ENCODE results near the gene WFIKKN1.
"Not testable (repeated sequence)": the region's sequence is repeated elsewhere in the genome, so short reads cannot be mapped to it uniquely, and the experiment has no call there.

The WFIKKN1 gene

GRCh38 chr16:593807-594206 is 37.0 kb upstream of the WFIKKN1 start:
- no peaks in the 10 kb centered on the region for H3K27me3 ChIP-seq (replicated peaks in 2 of 5; ENCODE audit: control insufficient read depth in 4 of 5, insufficient read depth in 5 of 5, low read length in 4 of 5)
- H3K4me1 ChIP-seq (ENCODE audit: control extremely low read depth in 1 of 4, control insufficient read depth in 4 of 4, insufficient read depth in 4 of 4, low read length in 3 of 4): peaks cover 0 to 39% (median 29%) of the 10 kb centered on the region in 4 experiments
- 98% methylated on average over 13 of the region's 16 CpGs for WGBS (ENCODE audit: insufficient coverage)
- H3K9me3 ChIP-seq (ENCODE audit: control extremely low read depth in 1 of 5, control insufficient read depth in 4 of 5, insufficient read depth in 2 of 5, low read depth in 1 of 5, low read length in 4 of 5): no peaks in the 10 kb centered on the region
- ChIA-PET CTCF (interaction anchor here (0.8 to 2.1 kb wide), 5 partner anchors 10 to 20 kb away, joined by 3 to 5 read pairs (median 4); no protein-coding TSS in a partner anchor), POLR2A (no interaction called here)
- peaks cover 0 to 20% (median 14%) of the 10 kb centered on the region in 4 experiments for H3K36me3 ChIP-seq (ENCODE audit: control insufficient read depth in 4 of 4, insufficient read depth in 4 of 4, low read length in 3 of 4)
- no peak for DNase-seq
- no peak overlapping the region for H3K4me3 ChIP-seq (ENCODE audit: control insufficient read depth in 1 of 7, extremely low read depth in 1 of 7, insufficient read depth in 4 of 7, low read depth in 2 of 7, low read length in 6 of 7)
- no peak overlapping the region for H3K27ac ChIP-seq (ENCODE audit: insufficient read depth in 1 of 2, low read depth in 1 of 2, low read length in 2 of 2, poor library complexity in 1 of 2, severe bottlenecking in 2 of 2)

- H3K4me3 ChIP-seq (ENCODE audit: control insufficient read depth in 1 of 7, extremely low read depth in 1 of 7, insufficient read depth in 4 of 7, low read depth in 2 of 7, low read length in 6 of 7): no peak overlapping the region
- ChIA-PET CTCF (interaction anchor here (0.6 kb wide), 1 partner anchor 13 kb away, joined by 4 read pairs; no protein-coding TSS in a partner anchor), POLR2A (no interaction called here)
- H3K27ac ChIP-seq (ENCODE audit: insufficient read depth in 1 of 2, low read depth in 1 of 2, low read length in 2 of 2, poor library complexity in 1 of 2, severe bottlenecking in 2 of 2): no peak overlapping the region
- peaks cover 0 to 30% (median 17%) of the 10 kb centered on the region in 4 experiments for H3K36me3 ChIP-seq (ENCODE audit: control insufficient read depth in 4 of 4, insufficient read depth in 4 of 4, low read length in 3 of 4)
- WGBS (ENCODE audit: insufficient coverage): 98% methylated on average over 14 of the region's 18 CpGs
- no peak for DNase-seq
- no peaks in the 10 kb centered on the region for H3K27me3 ChIP-seq (replicated peaks in 2 of 5; ENCODE audit: control insufficient read depth in 4 of 5, insufficient read depth in 5 of 5, low read length in 4 of 5)
- H3K9me3 ChIP-seq (ENCODE audit: control extremely low read depth in 1 of 5, control insufficient read depth in 4 of 5, insufficient read depth in 2 of 5, low read depth in 1 of 5, low read length in 4 of 5): no peaks in the 10 kb centered on the region
- H3K4me1 ChIP-seq (ENCODE audit: control extremely low read depth in 1 of 4, control insufficient read depth in 4 of 4, insufficient read depth in 4 of 4, low read length in 3 of 4): peaks cover 0 to 39% (median 29%) of the 10 kb centered on the region in 4 experiments
These were observed 35.7 kb upstream of the WFIKKN1 start for GRCh38 chr16:595094-595528.

- ChIA-PET CTCF (interaction anchor here (0.6 to 1.0 kb wide), 4 partner anchors 20 to 64 kb away, joined by 3 to 4 read pairs (median 3); no protein-coding TSS in a partner anchor), POLR2A (no interaction called here)
- no peak overlapping the region for H3K4me3 ChIP-seq (ENCODE audit: control insufficient read depth in 1 of 7, extremely low read depth in 1 of 7, insufficient read depth in 4 of 7, low read depth in 2 of 7, low read length in 6 of 7)
- no peaks in the 10 kb centered on the region for H3K27me3 ChIP-seq (replicated peaks in 2 of 5; ENCODE audit: control insufficient read depth in 4 of 5, insufficient read depth in 5 of 5, low read length in 4 of 5)
- no peak for DNase-seq
- H3K36me3 ChIP-seq (ENCODE audit: control insufficient read depth in 4 of 4, insufficient read depth in 4 of 4, low read length in 3 of 4): peaks cover 0 to 30% (median 17%) of the 10 kb centered on the region in 4 experiments
- no peaks in the 10 kb centered on the region for H3K9me3 ChIP-seq (ENCODE audit: control extremely low read depth in 1 of 5, control insufficient read depth in 4 of 5, insufficient read depth in 2 of 5, low read depth in 1 of 5, low read length in 4 of 5)
- H3K27ac ChIP-seq (ENCODE audit: insufficient read depth in 1 of 2, low read depth in 1 of 2, low read length in 2 of 2, poor library complexity in 1 of 2, severe bottlenecking in 2 of 2): no peak overlapping the region
- H3K4me1 ChIP-seq (ENCODE audit: control extremely low read depth in 1 of 4, control insufficient read depth in 4 of 4, insufficient read depth in 4 of 4, low read length in 3 of 4): peaks cover 0 to 37% (median 26%) of the 10 kb centered on the region in 4 experiments
- 96% methylated on average over 31 of the region's 34 CpGs for WGBS (ENCODE audit: insufficient coverage)
These were observed 34.6 kb upstream of the WFIKKN1 start for GRCh38 chr16:595942-596735.

GRCh38 chr16:596736-597060 is 34.1 kb upstream of the WFIKKN1 start:
- DNase-seq: no peak
- ChIA-PET CTCF (interaction anchor here (0.6 to 1.0 kb wide), 4 partner anchors 20 to 63 kb away, joined by 3 to 4 read pairs (median 3); no protein-coding TSS in a partner anchor), POLR2A (no interaction called here)
- WGBS (ENCODE audit: insufficient coverage): 96% methylated on average over 12 of the region's 12 CpGs
- H3K36me3 ChIP-seq (ENCODE audit: control insufficient read depth in 4 of 4, insufficient read depth in 4 of 4, low read length in 3 of 4): peaks cover 0 to 30% (median 17%) of the 10 kb centered on the region in 4 experiments
- no peaks in the 10 kb centered on the region for H3K27me3 ChIP-seq (replicated peaks in 2 of 5; ENCODE audit: control insufficient read depth in 4 of 5, insufficient read depth in 5 of 5, low read length in 4 of 5)
- H3K27ac ChIP-seq (ENCODE audit: insufficient read depth in 1 of 2, low read depth in 1 of 2, low read length in 2 of 2, poor library complexity in 1 of 2, severe bottlenecking in 2 of 2): no peak overlapping the region
- H3K4me3 ChIP-seq (ENCODE audit: control insufficient read depth in 1 of 7, extremely low read depth in 1 of 7, insufficient read depth in 4 of 7, low read depth in 2 of 7, low read length in 6 of 7): no peak overlapping the region
- H3K9me3 ChIP-seq (ENCODE audit: control extremely low read depth in 1 of 5, control insufficient read depth in 4 of 5, insufficient read depth in 2 of 5, low read depth in 1 of 5, low read length in 4 of 5): no peaks in the 10 kb centered on the region
- peaks cover 0 to 34% (median 24%) of the 10 kb centered on the region in 4 experiments for H3K4me1 ChIP-seq (ENCODE audit: control extremely low read depth in 1 of 4, control insufficient read depth in 4 of 4, insufficient read depth in 4 of 4, low read length in 3 of 4)

GRCh38 chr16:597655-598054 is 33.1 kb upstream of the WFIKKN1 start:
- POLR2A ChIA-PET: not testable (repeated sequence)
- WGBS (ENCODE audit: insufficient coverage): 98% methylated on average over 4 of the region's 7 CpGs

GRCh38 chr16:598823-599739 is 31.7 kb upstream of the WFIKKN1 start:
- Histone ChIP-seq H3K4me1 (ENCODE audit: control extremely low read depth in 1 of 4, control insufficient read depth in 4 of 4, insufficient read depth in 4 of 4, low read length in 3 of 4) (peaks cover 0 to 10% (median 7%) of the 10 kb centered on the region in 4 experiments), H3K27ac (ENCODE audit: insufficient read depth in 1 of 2, low read depth in 1 of 2, low read length in 2 of 2, poor library complexity in 1 of 2, severe bottlenecking in 2 of 2) (no peak overlapping the region), H3K36me3 (ENCODE audit: control insufficient read depth in 4 of 4, insufficient read depth in 4 of 4, low read length in 3 of 4) (peaks cover 0 to 26% (median 15%) of the 10 kb centered on the region in 4 experiments), H3K27me3 (replicated peaks in 2 of 5; ENCODE audit: control insufficient read depth in 4 of 5, insufficient read depth in 5 of 5, low read length in 4 of 5) (no peaks in the 10 kb centered on the region), H3K9me3 (ENCODE audit: control extremely low read depth in 1 of 5, control insufficient read depth in 4 of 5, insufficient read depth in 2 of 5, low read depth in 1 of 5, low read length in 4 of 5) (no peaks in the 10 kb centered on the region), H3K4me3 (ENCODE audit: control insufficient read depth in 1 of 7, extremely low read depth in 1 of 7, insufficient read depth in 4 of 7, low read depth in 2 of 7, low read length in 6 of 7) (no peak overlapping the region)
- 99% methylated on average over 37 of the region's 43 CpGs for WGBS (ENCODE audit: insufficient coverage)
- CTCF ChIA-PET: interaction anchor here (0.7 to 2.0 kb wide), 6 partner anchors 9 to 53 kb away, joined by 3 to 11 read pairs (median 6); partner anchors contain the start of gene RAB40C
- POLR2A ChIA-PET: interaction anchor here (0.6 kb wide), 1 partner anchor 10 kb away, joined by 4 read pairs; no protein-coding TSS in a partner anchor
- no peak for DNase-seq

More at GRCh38 chr16:597655-598054, 33.1 kb upstream of the WFIKKN1 start:
- H3K27ac ChIP-seq (ENCODE audit: insufficient read depth in 1 of 2, low read depth in 1 of 2, low read length in 2 of 2, poor library complexity in 1 of 2, severe bottlenecking in 2 of 2); H3K9me3 ChIP-seq (ENCODE audit: control extremely low read depth in 1 of 5, control insufficient read depth in 4 of 5, insufficient read depth in 2 of 5, low read depth in 1 of 5, low read length in 4 of 5); DNase-seq; CTCF ChIA-PET; H3K27me3 ChIP-seq (replicated peaks in 2 of 5; ENCODE audit: control insufficient read depth in 4 of 5, insufficient read depth in 5 of 5, low read length in 4 of 5); H3K4me3 ChIP-seq (ENCODE audit: control insufficient read depth in 1 of 7, extremely low read depth in 1 of 7, insufficient read depth in 4 of 7, low read depth in 2 of 7, low read length in 6 of 7): not testable (repeated sequence)
- H3K36me3 ChIP-seq (ENCODE audit: control insufficient read depth in 4 of 4, insufficient read depth in 4 of 4, low read length in 3 of 4): peaks cover 0 to 30% (median 18%) of the 10 kb centered on the region in 4 experiments
- peaks cover 0 to 25% (median 15%) of the 10 kb centered on the region in 4 experiments for H3K4me1 ChIP-seq (ENCODE audit: control extremely low read depth in 1 of 4, control insufficient read depth in 4 of 4, insufficient read depth in 4 of 4, low read length in 3 of 4)
